IPS-NIHi7 (cell line): ENCODE results near the gene TMEM187.
A peak's percentile ranks its signal among the peaks of the same experiment; 100 is the strongest.

Experiments used
- DNase-seq: peaks from one replicate; pipeline ENCODE4 v3.0.0; 2012; ENCODE audit warnings: mixed read lengths; ENCODE audit errors: extremely low spot score

Gene TMEM187, protein sequence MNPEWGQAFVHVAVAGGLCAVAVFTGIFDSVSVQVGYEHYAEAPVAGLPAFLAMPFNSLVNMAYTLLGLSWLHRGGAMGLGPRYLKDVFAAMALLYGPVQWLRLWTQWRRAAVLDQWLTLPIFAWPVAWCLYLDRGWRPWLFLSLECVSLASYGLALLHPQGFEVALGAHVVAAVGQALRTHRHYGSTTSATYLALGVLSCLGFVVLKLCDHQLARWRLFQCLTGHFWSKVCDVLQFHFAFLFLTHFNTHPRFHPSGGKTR

DNA sequence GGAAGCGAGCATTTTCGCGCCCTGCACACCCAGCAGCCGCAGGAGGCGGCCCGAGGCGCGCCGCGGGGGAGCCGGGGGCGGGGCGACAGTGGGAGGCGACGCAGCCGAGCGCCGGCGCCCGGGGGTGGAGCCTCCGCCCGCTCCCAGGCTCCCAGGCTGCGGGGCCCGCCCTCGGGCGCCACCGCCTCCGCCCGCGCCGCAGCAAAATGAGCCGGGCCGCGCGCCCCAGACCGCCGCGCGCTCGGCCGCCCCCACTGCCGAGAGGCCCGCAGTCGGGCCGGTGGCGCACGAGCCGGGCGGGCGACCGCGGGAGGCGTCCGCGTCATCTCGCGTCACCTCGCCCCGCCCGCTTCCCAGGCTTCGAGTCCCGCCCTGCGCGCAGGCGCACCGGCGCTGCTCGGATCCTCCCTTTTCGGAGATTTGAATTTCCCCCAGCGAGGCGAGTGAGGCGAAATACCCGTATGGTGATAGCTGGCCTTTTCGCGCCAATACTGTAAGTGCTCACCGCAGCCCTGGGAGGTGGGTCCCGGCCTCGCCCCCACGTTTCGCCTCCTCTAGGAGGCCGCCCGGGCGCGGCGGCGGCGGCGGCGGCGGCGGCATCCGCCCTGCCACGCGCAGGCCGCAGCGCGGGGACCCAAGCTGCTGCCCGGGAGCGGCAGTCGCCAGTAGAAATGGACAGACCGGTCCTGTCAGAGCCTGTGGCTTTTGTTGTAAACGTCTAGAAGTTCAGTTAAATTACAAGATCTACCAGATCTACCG, at the start of gene TMEM187:
Gene TMEM187, plus strand, starts transcription at position 387 of the 759 bp plus-strand sequence. CDS start 9,309 bp downstream, outside the sequence.
- peak; percentile 80 for DNase-seq

DNA sequence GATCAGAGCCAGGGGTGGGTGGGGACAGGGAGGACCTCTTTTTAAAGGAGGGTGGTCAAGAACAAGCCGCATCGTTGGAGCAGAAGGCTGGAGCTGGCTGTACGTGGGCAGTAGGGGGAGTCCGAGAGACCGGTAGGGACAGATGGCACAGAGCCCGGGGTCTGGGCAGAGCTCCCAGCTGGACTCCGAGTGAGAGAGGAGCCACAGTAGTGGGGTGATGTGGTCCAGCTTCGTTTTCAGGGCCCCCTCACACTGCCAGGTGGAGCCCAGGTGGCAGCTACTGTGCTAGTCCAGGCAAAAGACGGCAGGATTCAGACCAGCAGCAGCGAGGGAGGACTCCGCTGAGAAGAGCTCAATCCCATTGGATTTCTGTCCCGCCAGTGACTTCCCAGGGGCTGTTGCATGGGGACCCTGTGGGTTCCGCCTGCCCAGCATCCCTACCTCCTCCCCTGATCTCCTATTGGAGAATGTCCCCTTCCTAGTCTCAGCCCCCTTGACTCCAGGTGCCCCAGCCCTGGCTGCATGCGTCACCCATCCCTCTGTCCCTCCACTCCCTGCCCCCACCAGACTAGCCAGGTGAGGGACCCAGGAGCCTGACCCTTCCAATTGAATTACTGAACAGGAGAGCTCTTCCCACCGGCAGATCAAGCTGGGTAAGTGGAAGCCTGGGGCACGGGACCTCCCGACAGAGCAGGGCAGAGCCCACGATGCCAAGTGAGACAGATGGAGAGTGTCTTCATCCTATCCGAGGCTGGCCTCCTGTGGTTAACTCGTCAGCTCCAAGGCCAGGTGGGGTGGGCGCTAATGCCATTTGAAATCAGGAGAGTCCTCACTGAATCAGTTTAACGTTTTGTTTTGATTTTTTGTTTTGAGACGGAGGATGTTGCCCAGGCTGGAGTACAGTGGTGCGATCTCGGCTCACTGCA, 49.4 kb upstream of the TMEM187 start:
- DNase-seq, result no peak

DNA sequence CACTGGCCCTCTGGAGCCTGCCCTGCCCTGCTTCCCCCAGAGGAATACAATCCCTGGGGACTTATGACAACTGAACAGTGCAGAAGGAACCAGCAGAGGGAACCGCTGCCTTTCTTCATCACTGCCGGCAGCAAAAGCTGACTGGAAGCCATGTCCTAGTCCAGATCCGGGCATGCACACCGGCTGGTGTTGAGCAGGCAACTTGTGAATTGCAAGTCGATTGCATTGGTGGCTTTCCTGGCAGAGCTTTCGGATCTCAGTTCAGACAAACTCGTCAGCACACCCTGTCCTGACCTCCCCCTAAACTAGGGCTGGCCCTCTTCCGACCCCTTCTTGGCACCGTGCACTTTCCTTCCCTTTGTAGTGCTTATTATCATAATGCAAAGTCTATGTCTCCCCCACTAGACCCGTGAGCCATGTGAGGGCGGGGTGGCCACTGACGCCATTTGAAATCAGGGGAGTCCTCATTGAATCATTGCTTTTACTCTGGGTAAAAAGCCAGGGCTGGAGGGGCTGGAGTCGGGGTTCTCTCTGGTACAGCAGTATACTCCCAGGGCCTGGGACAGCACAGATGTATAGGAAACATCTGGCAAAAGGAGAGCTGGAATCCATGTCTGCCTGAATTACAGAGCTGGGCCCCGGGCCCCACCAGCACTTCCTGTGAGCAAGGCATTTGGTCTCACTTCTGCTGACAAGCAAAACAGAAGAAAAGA, 48.2 kb upstream of the TMEM187 start:
- DNase-seq, result no peak

DNA sequence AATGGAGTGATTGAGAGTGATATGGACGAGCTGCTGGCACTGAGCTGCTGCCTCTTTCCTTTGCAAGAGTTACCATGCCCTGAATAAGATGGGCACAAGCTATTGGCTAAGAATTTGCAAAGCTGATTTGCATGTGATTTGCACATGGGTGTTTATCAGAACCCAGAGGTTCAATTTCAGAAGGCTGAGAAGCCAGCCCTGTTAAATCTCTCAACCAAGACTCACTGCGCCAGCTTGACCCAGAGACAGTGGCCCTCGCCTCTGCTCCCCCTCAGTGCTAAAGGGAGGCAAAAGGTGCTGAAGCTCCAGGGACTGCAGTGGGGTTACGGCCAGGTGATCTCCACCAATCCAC, 47.2 kb upstream of the TMEM187 start:
- no peak for DNase-seq

DNA sequence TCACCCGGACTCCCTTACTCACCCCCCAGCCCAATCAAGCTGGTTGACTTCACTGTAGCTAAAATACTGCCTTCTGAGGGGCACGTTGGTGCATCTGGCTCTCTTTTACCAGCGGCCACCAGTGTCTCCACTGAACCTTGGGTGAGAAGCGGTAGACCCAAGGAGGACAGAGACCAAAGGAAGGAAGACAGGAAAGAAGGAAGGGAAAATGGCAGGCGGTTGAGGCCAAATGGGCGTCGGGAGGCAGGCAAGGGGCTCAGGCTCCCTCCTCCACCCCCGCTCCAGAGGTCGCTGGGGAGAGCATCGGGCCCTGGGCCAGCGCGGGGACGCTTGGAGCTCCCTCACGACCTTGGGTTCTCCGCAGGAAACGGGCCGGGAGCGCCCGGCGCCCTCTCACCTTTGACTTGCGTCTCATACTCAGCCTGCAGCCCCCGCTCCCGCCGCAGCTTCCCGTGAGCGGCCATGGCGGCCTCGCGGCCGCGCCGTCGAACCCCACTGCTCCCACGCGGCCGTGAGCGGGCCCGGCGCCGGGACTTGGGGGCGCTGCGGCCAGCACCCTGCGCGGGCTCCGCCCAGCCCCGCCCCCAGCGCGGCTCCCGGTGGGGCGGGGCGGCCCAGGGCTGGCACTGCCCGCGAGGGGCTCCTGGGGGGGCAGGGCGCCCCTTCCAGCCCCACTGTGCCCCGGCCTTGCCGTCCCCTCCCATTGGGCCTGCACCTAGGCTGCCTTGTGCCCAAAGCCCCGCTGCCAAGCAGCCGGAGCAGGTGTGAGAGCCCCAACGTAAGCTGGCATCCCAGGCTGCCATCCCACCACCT, 46.6 kb upstream of the TMEM187 start, which contains the start of gene ARHGAP4:
Gene ARHGAP4, minus strand, starts transcription at position 526 of the 813 bp plus-strand sequence. Its CDS starts 62 bp downstream, at position 464.
- no peak for DNase-seq

DNA sequence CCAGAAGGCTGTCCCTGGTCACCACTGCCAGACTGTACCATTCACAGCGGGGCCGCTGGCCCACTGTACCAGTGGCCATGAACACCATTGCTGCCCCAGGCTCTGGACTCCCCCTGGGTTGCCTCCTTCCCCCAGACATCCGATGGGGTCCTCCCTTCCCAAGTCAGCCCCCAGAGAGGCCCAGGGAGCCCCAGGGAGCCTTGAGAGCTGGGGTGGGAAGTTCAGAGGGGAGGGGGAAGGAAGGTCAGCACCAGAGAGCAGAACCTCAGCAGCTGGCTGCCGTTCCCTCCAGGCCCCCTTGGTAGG, 46.0 kb upstream of the TMEM187 start:
- DNase-seq, result no peak

DNA sequence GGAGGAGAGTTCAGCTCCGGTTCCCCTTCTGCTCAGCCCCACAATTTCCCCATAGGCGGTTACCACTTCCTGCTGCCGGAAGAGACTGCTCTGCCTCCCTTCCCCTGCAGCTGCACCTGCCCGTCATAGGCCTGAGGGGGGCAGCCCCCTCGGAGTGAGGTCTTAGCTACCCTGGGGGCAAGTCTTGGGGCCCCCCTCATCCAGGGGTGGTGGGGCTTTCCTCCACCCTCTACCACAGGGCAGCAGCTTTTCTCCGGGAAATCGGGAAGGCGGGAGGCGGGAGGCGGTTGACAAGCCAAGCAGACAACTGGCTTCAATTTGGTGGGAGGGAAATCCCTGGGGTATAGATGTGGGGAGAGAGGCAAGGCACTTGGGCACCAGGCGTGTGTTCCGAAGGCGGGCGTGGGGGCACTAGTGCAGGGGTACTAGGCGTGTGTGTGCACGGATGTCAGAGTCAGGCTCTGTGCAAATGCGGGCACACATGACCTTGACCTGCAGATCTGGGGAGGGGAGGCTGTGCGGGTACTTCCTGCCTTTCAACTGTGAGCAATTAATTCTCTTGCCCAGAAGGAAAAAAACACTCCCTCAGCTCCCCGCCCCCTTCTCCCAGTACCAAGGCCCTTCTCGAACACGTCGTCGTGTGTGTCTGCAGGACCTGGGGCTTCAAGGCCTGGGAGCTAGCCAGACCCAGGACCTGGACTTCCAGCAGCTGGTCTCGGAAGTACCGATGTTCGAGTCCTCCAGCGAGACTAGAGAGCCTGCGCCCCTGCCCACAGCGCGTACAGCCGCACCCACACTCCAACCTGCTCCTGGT, 45.5 kb upstream of the TMEM187 start:
- no peak for DNase-seq

DNA sequence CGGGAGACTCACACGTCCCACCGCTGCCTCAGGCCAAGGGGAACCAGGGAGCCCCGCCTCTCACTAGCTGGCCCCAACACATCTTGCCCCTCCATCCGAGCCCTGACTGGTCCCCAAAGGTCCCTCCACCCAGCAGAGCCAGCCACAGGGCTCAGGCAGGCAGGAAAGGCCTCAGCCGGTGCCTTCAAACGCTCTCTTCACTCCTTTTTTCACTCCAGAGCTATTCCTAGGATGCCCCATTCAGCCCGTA, 45.0 kb upstream of the TMEM187 start:
- DNase-seq, result no peak

DNA sequence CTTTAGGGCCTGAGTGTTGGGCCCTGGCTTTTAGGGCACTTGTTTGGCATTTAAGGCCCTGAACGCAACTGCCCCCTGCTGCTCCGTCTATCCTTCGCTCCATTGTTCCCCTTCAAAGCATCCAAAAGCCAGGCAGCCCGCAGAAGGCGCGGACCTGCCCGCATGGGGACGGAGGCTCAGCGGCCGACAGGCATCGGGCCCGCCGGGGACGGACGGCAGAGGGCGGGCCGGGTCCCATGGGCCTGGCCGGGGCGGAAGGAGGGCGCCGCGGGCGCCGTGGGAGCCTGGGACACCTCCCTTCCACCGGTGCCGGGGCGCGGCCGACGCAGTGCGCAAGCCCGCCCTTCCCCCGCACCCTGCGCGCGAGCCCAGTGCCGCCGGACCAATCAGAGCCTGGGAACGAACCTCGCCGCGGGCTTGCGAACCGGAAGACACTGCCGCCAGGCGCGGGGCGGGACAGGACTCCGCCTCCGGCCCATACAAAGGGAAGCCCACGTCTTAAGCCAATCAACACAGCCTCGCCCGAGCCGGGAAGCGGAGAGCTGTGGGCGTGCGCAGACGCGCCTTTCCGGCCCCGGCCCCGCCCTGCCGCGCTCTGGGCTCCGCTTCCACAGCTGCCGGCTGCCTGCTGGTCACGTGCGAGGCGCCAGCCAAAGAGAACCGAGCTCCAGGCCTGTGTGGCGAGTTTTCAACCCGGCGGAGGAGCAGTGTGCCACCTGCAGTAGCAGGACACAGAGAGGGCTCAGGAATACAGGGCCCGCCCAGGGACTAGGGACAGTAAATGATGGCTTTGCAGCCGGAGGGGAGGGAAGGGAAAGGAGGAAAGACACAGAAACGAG, 44.4 kb upstream of the TMEM187 start:
- DNase-seq, result peak; percentile 87

DNA sequence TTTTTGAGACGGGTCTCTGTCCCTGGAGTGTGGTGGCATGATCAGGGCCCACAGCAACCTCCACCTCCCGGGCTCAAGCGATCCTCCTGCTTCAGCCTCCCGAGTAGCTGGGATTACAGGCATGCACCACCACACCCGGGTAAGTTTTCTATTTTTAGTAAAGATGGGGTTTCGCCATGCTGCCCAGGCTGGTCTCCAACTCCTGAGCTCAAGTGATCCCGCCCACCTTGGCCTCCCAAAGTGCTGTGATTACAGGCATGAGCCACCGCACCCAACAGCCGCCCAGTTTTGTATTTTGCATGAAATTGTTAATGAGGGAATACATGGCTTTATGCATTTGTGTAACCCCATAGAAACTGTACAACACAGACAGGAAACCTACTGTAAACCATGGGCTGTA, 43.7 kb upstream of the TMEM187 start:
- DNase-seq, result no peak

DNA sequence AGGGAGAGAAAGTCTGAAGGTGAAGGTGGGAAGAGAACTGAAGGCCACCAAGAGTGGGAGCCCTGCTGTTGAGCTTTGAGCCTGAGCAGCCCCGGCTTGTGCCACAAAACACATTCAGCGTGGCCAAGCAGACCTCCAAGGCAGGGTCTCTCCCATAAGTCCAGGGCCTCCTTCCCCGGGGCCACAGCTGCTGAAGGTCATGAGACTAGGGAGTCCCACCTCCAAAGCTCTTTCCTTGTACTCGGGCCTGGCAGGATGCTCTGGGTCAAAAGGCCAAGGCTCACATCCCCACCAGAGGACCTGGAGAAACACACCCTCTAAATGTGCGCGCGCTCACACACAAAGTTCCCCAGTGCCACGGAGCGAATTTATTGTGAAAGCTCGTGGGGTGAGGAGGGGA, 43.0 kb upstream of the TMEM187 start:
- DNase-seq, result no peak

DNA sequence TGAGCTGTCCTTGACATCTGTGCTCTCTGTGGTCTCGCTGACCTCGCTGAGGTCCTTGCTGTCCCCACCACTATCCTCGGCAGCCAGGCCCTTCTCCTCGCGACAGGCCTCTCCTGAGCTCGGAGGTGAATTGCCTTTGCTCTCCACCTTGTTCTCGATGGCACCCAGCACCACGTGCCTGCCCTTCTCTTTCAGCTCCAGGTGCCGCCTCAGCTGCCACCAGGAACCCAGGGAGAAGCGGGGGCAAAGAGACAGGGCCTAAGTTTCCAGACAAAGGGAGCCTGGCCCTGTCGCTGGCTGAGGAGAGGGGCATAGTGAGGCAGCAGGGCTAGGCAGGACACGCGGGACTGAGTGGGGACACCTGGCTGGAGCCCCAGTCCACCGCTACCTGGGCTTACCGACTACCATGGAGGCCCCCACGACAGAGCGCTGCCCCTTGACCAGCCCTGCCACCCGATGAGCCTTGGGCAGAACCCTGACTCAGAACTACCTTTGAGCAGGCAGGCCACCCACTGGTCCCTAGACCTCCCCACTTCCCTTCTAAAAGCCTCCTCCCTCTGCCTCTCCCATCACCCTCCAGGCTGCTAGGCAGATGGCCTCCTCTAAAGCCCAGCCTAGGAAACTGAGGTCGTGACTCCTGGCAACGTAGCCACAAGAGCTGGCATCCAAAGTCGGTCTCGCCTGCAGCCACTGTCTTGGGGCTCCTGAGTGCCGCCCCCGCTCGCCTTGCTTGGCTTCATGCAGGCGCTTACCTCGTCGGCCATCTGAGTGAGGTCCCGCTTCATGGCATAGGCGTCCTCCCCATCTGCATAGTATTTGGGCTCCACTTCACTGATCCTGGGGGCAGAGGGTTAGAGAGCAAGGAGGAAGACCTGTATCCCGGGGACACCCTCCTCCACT, 42.3 kb upstream of the TMEM187 start:
- DNase-seq, result no peak

DNA sequence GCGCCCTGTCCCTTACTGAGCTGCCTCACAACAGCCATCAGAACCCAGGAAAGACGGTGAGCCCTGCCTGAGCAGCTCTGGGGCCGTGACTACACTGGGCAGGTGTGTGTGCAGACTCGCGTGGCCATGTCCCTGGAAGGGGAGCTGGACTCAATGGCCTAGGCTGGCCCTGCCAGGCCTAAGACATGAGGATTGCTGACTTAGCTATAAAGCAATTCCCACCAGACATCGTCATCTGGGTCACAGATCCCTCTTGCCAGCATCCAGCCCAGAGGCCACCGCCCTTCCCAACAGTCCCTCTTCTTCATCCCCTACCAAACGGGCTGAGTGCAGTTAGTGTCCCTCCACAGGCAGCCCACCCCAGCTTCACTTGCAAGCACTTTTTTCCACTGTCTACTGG, 41.4 kb upstream of the TMEM187 start:
- no peak for DNase-seq

DNA sequence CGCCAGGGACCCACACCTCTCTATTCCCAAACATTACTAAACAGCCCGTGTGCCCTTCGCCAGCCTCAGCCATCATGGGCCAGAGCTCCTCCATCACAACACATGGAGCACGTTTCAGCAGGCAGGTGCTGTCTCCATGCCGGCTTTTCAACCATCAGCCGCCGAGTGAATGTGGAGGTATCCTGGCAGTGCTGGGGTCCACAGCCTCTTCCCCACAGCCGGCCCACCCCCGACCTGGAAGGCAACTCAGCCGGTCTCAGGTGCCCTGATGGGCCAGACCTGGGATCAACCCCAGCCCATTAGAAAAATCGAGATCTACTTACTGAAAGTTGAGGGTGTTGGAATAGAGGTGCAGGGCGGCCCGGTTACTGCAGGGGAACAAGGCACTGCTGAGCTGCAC, 40.8 kb upstream of the TMEM187 start:
- DNase-seq, result no peak

DNA sequence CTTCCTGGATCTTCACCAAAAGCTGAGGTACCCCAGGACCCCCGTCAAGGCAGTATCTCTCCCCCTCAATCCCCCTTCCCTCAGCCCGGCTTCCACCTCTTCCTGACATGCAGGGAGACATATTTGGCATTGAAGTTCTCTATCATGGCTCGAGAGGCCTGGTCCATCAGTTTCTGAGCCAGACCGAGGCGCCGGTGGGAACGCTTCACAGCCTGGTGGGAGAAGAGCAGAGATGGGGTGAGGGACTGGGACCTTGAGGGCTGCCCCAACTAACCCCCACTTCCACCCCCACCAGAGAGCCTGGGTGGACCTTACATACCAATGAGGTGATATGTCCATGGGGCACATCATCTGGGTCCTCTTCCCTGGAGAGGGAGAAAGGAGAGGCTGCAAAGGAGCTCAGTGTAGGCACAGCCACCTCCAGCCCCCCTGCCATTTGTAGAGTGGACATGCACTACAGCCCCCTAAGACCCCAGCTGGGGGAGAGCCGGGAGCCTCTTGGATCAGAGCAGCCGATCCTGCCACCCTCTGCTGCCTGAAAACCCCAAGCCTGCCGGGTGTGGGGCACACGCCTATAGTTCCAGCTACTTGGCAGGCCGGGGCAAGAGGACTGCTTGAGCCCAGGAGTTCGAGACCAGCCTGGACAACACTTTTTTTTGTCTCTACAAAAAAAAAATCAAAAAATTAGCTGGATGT, 40.2 kb upstream of the TMEM187 start:
- no peak for DNase-seq

DNA sequence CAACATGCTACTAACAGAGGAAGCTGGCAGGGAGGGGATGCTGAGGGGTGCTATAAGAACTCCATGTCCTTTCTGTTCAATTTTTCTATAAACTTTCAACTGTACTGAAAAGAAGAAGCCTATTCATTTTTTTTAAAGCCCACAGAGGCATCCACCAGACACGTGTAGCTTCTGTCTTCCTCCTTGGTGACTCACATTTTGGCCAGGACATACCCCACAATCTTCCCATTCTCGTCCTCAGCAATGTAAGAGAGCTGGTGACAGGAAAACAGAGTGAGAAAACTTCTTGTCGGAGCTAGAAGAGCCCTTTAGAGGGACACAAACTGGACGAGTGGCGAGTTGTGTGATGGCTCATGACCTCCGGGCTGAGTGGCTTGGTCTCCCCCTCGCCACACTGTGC, 38.8 kb upstream of the TMEM187 start:
- DNase-seq, result no peak

DNA sequence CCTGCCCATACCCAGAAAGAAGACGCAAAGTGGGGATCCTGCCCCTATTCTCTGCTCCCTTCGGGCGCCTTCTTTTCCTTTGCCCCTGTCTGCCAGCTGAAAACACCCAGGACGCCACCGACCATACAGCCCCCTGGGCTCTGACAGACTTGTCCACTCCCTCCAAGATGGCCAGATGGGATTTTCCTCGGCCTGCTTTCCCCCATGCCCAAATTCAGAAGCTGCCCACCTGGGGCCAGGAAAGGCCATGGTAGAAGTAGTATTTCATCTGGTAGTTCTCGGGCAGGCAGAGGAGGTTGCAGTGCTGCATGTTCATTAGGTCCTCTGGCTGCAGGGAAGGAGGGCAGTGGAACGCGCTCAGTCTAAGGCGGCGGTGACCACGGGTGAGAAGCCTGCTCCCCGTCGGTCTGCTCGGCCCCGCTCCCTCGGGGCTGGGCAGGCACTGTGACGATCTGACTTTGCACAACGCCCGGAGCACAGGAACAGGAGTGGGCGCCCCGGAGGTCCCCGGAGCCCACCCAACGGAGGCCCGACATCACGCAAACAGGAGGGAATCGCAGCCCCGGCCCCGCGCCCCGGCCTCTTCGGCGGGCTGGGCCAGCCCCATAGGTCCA, 38.3 kb upstream of the TMEM187 start:
- no peak for DNase-seq
